HepG2 (cell line): ENCODE measurements around the gene PHF21B. TPM values are rescaled to one million over a fixed set of nuclear protein-coding genes. Genes with fewer than 3 reads are reported as not detected.
A peak's percentile ranks its signal among the peaks of the same experiment; 100 is the strongest.

ENCODE experiments used
- ATAC-seq: fragments of 200-7000 bp; cut with Tn5 transposase; 3 replicates; pipeline ENCODE4 v1.9.1; 2020; ENCODE audit warnings: mild to moderate bottlenecking, moderate library complexity
- BruUV-seq: library from RNA; stranded (reverse); fragments of 400-500 nt; replicated peaks from 2 replicates; lab custom pipeline; 2021; lab: Mats Ljungman, UMichigan
- CTCF ChIA-PET: fragments of 300-600 bp; formaldehyde crosslinking; extraction: SDS; loops from one replicate; lab custom pipeline; 2021; ENCODE audit warnings: low total read pairs, inconsistent platforms, low intra/inter-chr PET ratio; lab: Yijun Ruan, JAX
- POLR2A ChIA-PET: fragments of 350-600 bp; sonication (Branson Sonifier 250); formaldehyde crosslinking; loops from one replicate; lab custom pipeline; 2020; ENCODE audit warnings: antibody characterized with exemption, inconsistent platforms; lab: Yijun Ruan, JAX
- DNase-seq: peaks from one replicate; pipeline ENCODE4 v3.0.0-alpha.2; 2015; ENCODE audit warnings: low spot score
- FAIRE-seq: peaks from 3 replicates; lab custom pipeline; 2011; peaks lifted over from hg19 to GRCh38; lab: Jason Lieb, UNC
- H2AFZ ChIP-seq: one replicate; pipeline ENCODE4 v1.6.1; 2011; ENCODE audit warnings: low read length, inconsistent platforms
- H3K27ac ChIP-seq: fragments of 300-600 bp; 3 replicates; pipeline ENCODE4 v1.8.0; 2011; ENCODE audit warnings: mixed run types, mild to moderate bottlenecking, mixed read lengths, low read length, inconsistent platforms; ENCODE audit not compliant: insufficient read depth; ENCODE audit errors: extremely low read length
- H3K27me3 ChIP-seq, 2 experiments: fragments of 200-600 bp in 1 of 2; 2 replicates in 1 of 2; 3 replicates in 1 of 2; pipeline versions ENCODE4 v1.6.0 to v1.8.0; 2011; ENCODE audit warnings: low read length in 2 of 2, mild to moderate bottlenecking in 2 of 2, moderate library complexity in 2 of 2, inconsistent platforms in 1 of 2; ENCODE audit not compliant: insufficient read depth in 2 of 2, control insufficient read depth in 1 of 2
- H3K36me3 ChIP-seq, 2 experiments: fragments of 200-600 bp in 1 of 2; replicated peaks in 1 of 2; 2 replicates in 1 of 2; 3 replicates in 1 of 2; pipeline versions ENCODE4 v1.5.1 to v1.8.0; 2011; ENCODE audit warnings: low read length in 2 of 2, inconsistent platforms in 1 of 2; ENCODE audit not compliant: insufficient read depth in 2 of 2, control insufficient read depth in 1 of 2
- H3K4me1 ChIP-seq: 2 replicates; pipeline ENCODE4 v1.5.1; 2012; ENCODE audit warnings: low read length, inconsistent platforms; ENCODE audit not compliant: insufficient read depth
- H3K4me2 ChIP-seq: 2 replicates; pipeline ENCODE4 v1.6.0; 2011; ENCODE audit warnings: low read depth, low read length, inconsistent platforms
- H3K4me3 ChIP-seq, 3 experiments: fragments of 200-600 bp in 1 of 3; sonication (generic), shearing (Covaris generic) in 1 of 3; replicated peaks in 1 of 3; 2 replicates each; pipeline ENCODE4 v1.5.1; 2011 to 2016; ENCODE audit warnings: low read length in 3 of 3, inconsistent platforms in 2 of 3, low read depth in 2 of 3, mild to moderate bottlenecking in 2 of 3, control low read depth in 1 of 3, mixed read lengths in 1 of 3; ENCODE audit not compliant: insufficient read depth in 1 of 3
- H3K79me2 ChIP-seq: one replicate; pipeline ENCODE4 v1.6.1; 2011; ENCODE audit warnings: low read length, inconsistent platforms; ENCODE audit not compliant: insufficient read depth
- H3K9ac ChIP-seq: 2 replicates; pipeline ENCODE4 v1.6.0; 2011; ENCODE audit warnings: mild to moderate bottlenecking, low read depth, low read length, inconsistent platforms; ENCODE audit not compliant: insufficient read depth
- H3K9me3 ChIP-seq: 2 replicates; pipeline ENCODE4 v1.5.1; 2012; ENCODE audit warnings: mild to moderate bottlenecking, low read length
- H4K20me1 ChIP-seq: 2 replicates; pipeline ENCODE4 v1.6.0; 2011; ENCODE audit warnings: inconsistent platforms, mild to moderate bottlenecking, low read length, moderate library complexity; ENCODE audit not compliant: insufficient read depth
- AGO2 ChIP-seq: fragments of 200-400 bp; formaldehyde crosslinking; optimal IDR thresholded peaks from 2 replicates; pipeline ENCODE3; 2017; ENCODE audit warnings: mild to moderate bottlenecking, low read depth, low read length, moderate library complexity
- HDAC1 ChIP-seq: sonication (generic); formaldehyde crosslinking; IDR thresholded peaks from 2 replicates; pipeline ENCODE4 v1.5.1; 2020; ENCODE audit warnings: mild to moderate bottlenecking, missing genetic modification reagents
- NFE2L1 ChIP-seq: sonication (generic); formaldehyde crosslinking; IDR thresholded peaks from 2 replicates; pipeline ENCODE4 v1.4.0; 2020; ENCODE audit warnings: missing genetic modification reagents, mild to moderate bottlenecking, borderline replicate concordance
- RARA ChIP-seq: IDR thresholded peaks from 2 replicates; pipeline ENCODE4 v1.6.1; 2016; ENCODE audit warnings: missing genetic modification reagents, missing compliant biosample characterization
- ZNF768 ChIP-seq: sonication (generic); formaldehyde crosslinking; IDR thresholded peaks from 2 replicates; pipeline ENCODE4 v1.4.0; 2020; ENCODE audit warnings: missing genetic modification reagents
- WGBS: methylation state at CpG from one replicate; pipeline ENCODE4 v1.1.6; 2017; ENCODE audit warnings: low lambda C conversion rate; 5-methylcytosine and 5-hydroxymethylcytosine counted together
- in situ Hi-C: cut with HindIII; loops from 2 replicates; pipeline ENCODE4 v1.10.0; 2017; ENCODE audit warnings: low pct_unique_long_range_greater_than_20kb; ENCODE audit not compliant: extremely low pct_ligation_motif_present
- intact Hi-C: fragments of 100-400 bp; cut with micrococcal nuclease; formaldehyde crosslinking; loops from one replicate; pipeline ENCODE4 v1.10.0; 2022; ENCODE audit not compliant: unreplicated experiment
- polyA plus RNA-seq, 8 experiments: library from polyadenylated mRNA; depleted of rRNA in 3 of 8; stranded (reverse) in 7 of 8; unstranded in 1 of 8; fragments of >200 nt; fragmentation: Illumina TruSeq in 4 of 8; extraction: Trizol in 4 of 8; gene quantifications; 2 replicates each; pipeline versions ENCODE4 v1.2.1 to v1.2.3, GENCODE V29; 2011 to 2016; ENCODE audit warnings: low read depth in 4 of 8, missing spikeins in 1 of 8, mixed read lengths in 1 of 8; ENCODE audit not compliant: insufficient read depth in 1 of 8
- total RNA-seq, 5 experiments: library from RNA; depleted of rRNA; stranded (reverse); fragments of >200 nt; fragmentation: Illumina TruSeq; extraction: Trizol; gene quantifications; 2 replicates each; pipeline ENCODE4 v1.2.3, GENCODE V29; 2016; ENCODE audit warnings: low read depth in 1 of 5
- TF ChIP-seq, protein P1 (sequence below): sonication (generic); formaldehyde crosslinking; IDR thresholded peaks from 2 replicates; pipeline ENCODE4 v1.4.0; 2020; ENCODE audit warnings: missing genetic modification reagents
- TF ChIP-seq, protein P2 (sequence below): sonication (generic); formaldehyde crosslinking; IDR thresholded peaks from 2 replicates; pipeline ENCODE4 v1.4.0; 2020; ENCODE audit warnings: missing genetic modification reagents, mild to moderate bottlenecking, borderline replicate concordance

The PHF21B gene
- total and polyA plus RNA-seq, 2 of the 13 experiments (the other 11 are each of a cell fraction or from before 2014, with no cell fraction given): not detected

DNA sequence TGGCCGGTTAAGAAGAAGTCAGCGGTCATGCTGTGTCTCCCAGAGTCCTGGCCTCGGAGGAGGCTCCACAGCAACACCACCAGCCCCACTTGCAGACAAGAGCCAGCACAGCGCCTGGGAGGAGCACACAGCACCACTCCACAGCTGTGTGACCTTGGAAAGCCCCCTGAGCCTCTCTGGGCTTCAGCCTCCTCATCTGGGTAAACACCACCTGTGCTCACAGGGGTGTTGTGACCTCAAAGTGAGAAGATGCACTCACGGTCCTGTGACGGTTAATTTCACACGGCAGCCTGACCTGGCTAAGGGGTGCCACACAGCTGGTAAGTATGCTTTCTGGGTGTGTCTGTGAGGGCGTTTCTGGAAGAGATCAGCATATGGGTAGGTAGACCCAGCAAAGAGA, 54.7 kb downstream of the PHF21B start:
- Histone ChIP-seq H3K4me3 (no peak overlapping the region), H3K4me1 (no peaks in the 10 kb centered on the region), H3K9me3 (no peaks in the 10 kb centered on the region), H4K20me1 (no peaks in the 10 kb centered on the region), H3K36me3 (no peaks in the 10 kb centered on the region), H3K27ac (no peak overlapping the region), H3K4me2 (no peak overlapping the region), H3K27me3 (peaks cover 15 to 81% of the 10 kb centered on the region in 2 experiments)
- POLR2A ChIA-PET: no interaction called here
- DNase-seq: no peak
- no peak for ATAC-seq
- BruUV-seq: no TSS peak
- 50% methylated on average over 2 of the region's 8 CpGs for WGBS
- no peak for FAIRE-seq
- in situ Hi-C loops: no loop called here
- CTCF ChIA-PET: no interaction called here
- TF ChIP-seq ZNF768 (CRISPR knock-in tag) (peak; percentile 33; the same call in 1 of the 2 replicates), RARA (CRISPR knock-in tag) (no peak)
- TF ChIP-seq, all 625 proteins: peak for 1
- Histone ChIP-seq H3K9ac (no peak overlapping the region), H3K79me2 (no peaks in the 10 kb centered on the region), H2AFZ (no peak overlapping the region)
- intact Hi-C loops: no loop called here

DNA sequence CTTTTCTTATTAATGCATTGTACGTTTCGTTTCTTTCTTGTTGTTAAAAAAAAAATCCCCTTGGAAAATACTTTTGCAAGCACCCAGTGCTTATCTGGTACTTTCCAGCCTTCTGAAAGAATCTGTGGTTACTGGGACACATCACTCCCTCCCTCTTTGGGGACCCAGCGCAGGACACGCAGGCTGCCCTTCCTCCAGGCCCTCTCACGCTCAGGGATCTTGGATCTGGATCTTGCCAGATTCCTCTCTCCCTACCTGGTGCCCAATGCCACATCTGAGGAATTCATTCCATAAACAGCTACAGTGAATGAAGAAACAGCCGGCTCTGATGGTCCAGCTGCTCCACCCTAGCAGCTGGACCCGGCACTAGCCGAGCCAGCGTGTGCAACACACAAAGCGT, 55.7 kb downstream of the PHF21B start:
- intact Hi-C loops (no loop called here), in situ Hi-C loops (no loop called here)
- DNase-seq: no peak
- H3K4me1 ChIP-seq: no peaks in the 10 kb centered on the region
- H3K4me2 ChIP-seq: no peak overlapping the region
- no peak overlapping the region for H2AFZ ChIP-seq
- no peak for ATAC-seq
- H3K27ac ChIP-seq: no peak overlapping the region
- H3K9me3 ChIP-seq: no peaks in the 10 kb centered on the region
- no peaks in the 10 kb centered on the region for H3K79me2 ChIP-seq
- WGBS: 10% methylated on average over 9 of the region's 10 CpGs
- no peaks in the 10 kb centered on the region for H3K36me3 ChIP-seq
- ChIA-PET CTCF (no interaction called here), POLR2A (no interaction called here)
- no peak overlapping the region for H3K4me3 ChIP-seq
- BruUV-seq: no TSS peak
- no peak for FAIRE-seq
- no peaks in the 10 kb centered on the region for H4K20me1 ChIP-seq
- no peak overlapping the region for H3K9ac ChIP-seq
- TF ChIP-seq, protein P1, sequence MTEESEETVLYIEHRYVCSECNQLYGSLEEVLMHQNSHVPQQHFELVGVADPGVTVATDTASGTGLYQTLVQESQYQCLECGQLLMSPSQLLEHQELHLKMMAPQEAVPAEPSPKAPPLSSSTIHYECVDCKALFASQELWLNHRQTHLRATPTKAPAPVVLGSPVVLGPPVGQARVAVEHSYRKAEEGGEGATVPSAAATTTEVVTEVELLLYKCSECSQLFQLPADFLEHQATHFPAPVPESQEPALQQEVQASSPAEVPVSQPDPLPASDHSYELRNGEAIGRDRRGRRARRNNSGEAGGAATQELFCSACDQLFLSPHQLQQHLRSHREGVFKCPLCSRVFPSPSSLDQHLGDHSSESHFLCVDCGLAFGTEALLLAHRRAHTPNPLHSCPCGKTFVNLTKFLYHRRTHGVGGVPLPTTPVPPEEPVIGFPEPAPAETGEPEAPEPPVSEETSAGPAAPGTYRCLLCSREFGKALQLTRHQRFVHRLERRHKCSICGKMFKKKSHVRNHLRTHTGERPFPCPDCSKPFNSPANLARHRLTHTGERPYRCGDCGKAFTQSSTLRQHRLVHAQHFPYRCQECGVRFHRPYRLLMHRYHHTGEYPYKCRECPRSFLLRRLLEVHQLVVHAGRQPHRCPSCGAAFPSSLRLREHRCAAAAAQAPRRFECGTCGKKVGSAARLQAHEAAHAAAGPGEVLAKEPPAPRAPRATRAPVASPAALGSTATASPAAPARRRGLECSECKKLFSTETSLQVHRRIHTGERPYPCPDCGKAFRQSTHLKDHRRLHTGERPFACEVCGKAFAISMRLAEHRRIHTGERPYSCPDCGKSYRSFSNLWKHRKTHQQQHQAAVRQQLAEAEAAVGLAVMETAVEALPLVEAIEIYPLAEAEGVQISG (CRISPR knock-in tag): no peak
- TF ChIP-seq NFE2L1 (CRISPR knock-in tag) (no peak), AGO2 (no peak), HDAC1 (no peak)
- TF ChIP-seq, protein P2, sequence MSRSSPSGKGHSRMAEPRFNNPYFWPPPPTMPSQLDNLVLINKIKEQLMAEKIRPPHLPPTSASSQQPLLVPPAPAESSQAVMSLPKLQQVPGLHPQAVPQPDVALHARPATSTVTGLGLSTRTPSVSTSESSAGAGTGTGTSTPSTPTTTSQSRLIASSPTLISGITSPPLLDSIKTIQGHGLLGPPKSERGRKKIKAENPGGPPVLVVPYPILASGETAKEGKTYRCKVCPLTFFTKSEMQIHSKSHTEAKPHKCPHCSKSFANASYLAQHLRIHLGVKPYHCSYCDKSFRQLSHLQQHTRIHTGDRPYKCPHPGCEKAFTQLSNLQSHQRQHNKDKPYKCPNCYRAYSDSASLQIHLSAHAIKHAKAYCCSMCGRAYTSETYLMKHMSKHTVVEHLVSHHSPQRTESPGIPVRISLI (CRISPR knock-in tag): no peak
- TF ChIP-seq, all 625 proteins: peak for 0
- peaks cover 15 to 74% of the 10 kb centered on the region in 2 experiments for H3K27me3 ChIP-seq
